Measurements from ENCODE around the gene RNF20. TPM values are rescaled to one million over a fixed set of nuclear protein-coding genes. Genes with fewer than 3 reads are reported as not detected.

Gene RNF20
- total and polyA plus RNA-seq, 10 donors, result 8.3 to 46.1 (median 23.3) TPM

- Histone ChIP-seq H3K27ac (no peak overlapping the region), H3K36me3 (peaks cover 5 to 100% (median 76%) of the 10 kb centered on the region in 6 donors), H3K4me3 (no peak overlapping the region), H3K4me1 (no peaks in the 10 kb centered on the region), H3K27me3 (replicated peaks in 1 of 7) (no peaks in the 10 kb centered on the region), H3K9me3 (no peaks in the 10 kb centered on the region)
- TF ChIP-seq POLR2AphosphoS5 (IDR thresholded peaks at IDR 0.05), result no peak
- TF ChIP-seq CTCF (IDR thresholded peaks at IDR 0.05 in 8 of 11, conservative IDR thresholded peaks at IDR 0.05 in 3 of 11), result no peak
- TF ChIP-seq POLR2A (IDR thresholded peaks at IDR 0.05), result no peak
- intact Hi-C loops (cut with DNase I; ENCODE audit: low total_unique reads), result no loop called here
- DNase-seq, result no peak
Observed at GRCh38 chr9:101564252-101564651, 30.6 kb downstream of the RNF20 start.

- H3K4me3 ChIP-seq, result no peak overlapping the region
- no peaks in the 10 kb centered on the region for H3K27me3 ChIP-seq (replicated peaks in 1 of 7)
- WGBS, 5 donors, result 87 to 93% (median 91%) methylated on average over 5 of the region's 5 CpGs
- TF ChIP-seq CTCF (IDR thresholded peaks at IDR 0.05 in 8 of 11, conservative IDR thresholded peaks at IDR 0.05 in 3 of 11), result peak in 2 of 11 experiments; percentile 10 to 29
- no peak for TF ChIP-seq POLR2A (IDR thresholded peaks at IDR 0.05)
- H3K4me1 ChIP-seq, result no peaks in the 10 kb centered on the region
- intact Hi-C loops (cut with DNase I; ENCODE audit: low total_unique reads), result no loop called here
- H3K36me3 ChIP-seq, result peaks cover 2 to 92% (median 57%) of the 10 kb centered on the region in 6 donors
- DNase-seq, result no peak
- no peak overlapping the region for H3K27ac ChIP-seq
- H3K9me3 ChIP-seq, result no peaks in the 10 kb centered on the region
Observed at GRCh38 chr9:101566904-101567724, 33.5 kb downstream of the RNF20 start.

GRCh38 chr9:101567725-101568350 lies 34.2 kb downstream of the RNF20 start:
- 89 to 97% (median 92%) methylated on average over 3 of the region's 3 CpGs for WGBS, 5 donors

More at GRCh38 chr9:101567725-101568350, 34.2 kb downstream of the RNF20 start:
- intact Hi-C loops (cut with DNase I; ENCODE audit: low total_unique reads), result no loop called here
- no peaks in the 10 kb centered on the region for H3K9me3 ChIP-seq
- no peak for DNase-seq
- no peak overlapping the region for H3K4me3 ChIP-seq
- no peak for TF ChIP-seq POLR2A (IDR thresholded peaks at IDR 0.05)
- TF ChIP-seq CTCF (IDR thresholded peaks at IDR 0.05 in 8 of 11, conservative IDR thresholded peaks at IDR 0.05 in 3 of 11), result peak in 1 of 11 experiments; percentile 8
- H3K36me3 ChIP-seq, result peaks cover 2 to 85% (median 50%) of the 10 kb centered on the region in 6 donors
- no peaks in the 10 kb centered on the region for H3K27me3 ChIP-seq (replicated peaks in 1 of 7)
- H3K27ac ChIP-seq, result no peak overlapping the region
- peaks cover 0 to 1% (median 0%) of the 10 kb centered on the region in 6 donors for H3K4me1 ChIP-seq
